OCI-LY7 (cell line): ENCODE data around the gene BCAP29. TPM values are rescaled to one million over a fixed set of nuclear protein-coding genes. Genes with fewer than 3 reads are reported as not detected.

Experiments
- BruUV-seq: library from RNA; stranded (reverse); fragments of 400-500 nt; replicated peaks from 2 replicates; lab custom pipeline; 2021; lab: Mats Ljungman, UMichigan
- CTCF ChIA-PET: fragments of 300-600 bp; sonication (Branson Sonifier 250); formaldehyde crosslinking; loops from one replicate; lab custom pipeline; 2022; ENCODE audit warnings: antibody characterized with exemption; ENCODE audit not compliant: unreplicated experiment; lab: Charles Lee
- POLR2A ChIA-PET: fragments of 300-600 bp; sonication (Branson Sonifier 250); formaldehyde crosslinking; loops from one replicate; lab custom pipeline; 2022; ENCODE audit warnings: antibody characterized with exemption; lab: Charles Lee
- DNase-seq: peaks from one replicate; pipeline ENCODE4 v3.0.0-alpha.2; 2015; ENCODE audit warnings: low spot score
- H2AFZ ChIP-seq: fragments of 200-600 bp; sonication (generic), shearing (Covaris generic); 2 replicates; pipeline ENCODE4 v1.6.1; 2014; ENCODE audit warnings: mild to moderate bottlenecking, antibody characterized with exemption, low read length, moderate library complexity
- H3K27ac ChIP-seq: fragments of 200-600 bp; sonication (generic); 2 replicates; pipeline ENCODE4 v1.5.1; 2014; ENCODE audit warnings: mixed run types, low read depth, mild to moderate bottlenecking, moderate library complexity, low read length, inconsistent platforms; ENCODE audit not compliant: poor library complexity, severe bottlenecking
- H3K36me3 ChIP-seq: fragments of 200-600 bp; sonication (generic); 2 replicates; pipeline ENCODE4 v1.6.1; 2014; ENCODE audit warnings: mild to moderate bottlenecking, antibody characterized with exemption, low read length, moderate library complexity, mixed read lengths; ENCODE audit not compliant: insufficient read depth
- H3K4me1 ChIP-seq: fragments of 200-600 bp; sonication (generic); 2 replicates; pipeline ENCODE4 v1.5.1; 2014; ENCODE audit warnings: mild to moderate bottlenecking, low read length; ENCODE audit not compliant: insufficient read depth, poor library complexity, severe bottlenecking
- H3K4me2 ChIP-seq: fragments of 200-600 bp; sonication (generic); 2 replicates; pipeline ENCODE4 v1.6.1; 2014; ENCODE audit warnings: mild to moderate bottlenecking, low read length
- H3K4me3 ChIP-seq: fragments of 200-600 bp; sonication (generic); 2 replicates; pipeline ENCODE4 v1.5.1; 2014; ENCODE audit warnings: mild to moderate bottlenecking, low read depth, low read length; ENCODE audit not compliant: poor library complexity, severe bottlenecking
- H3K79me2 ChIP-seq: fragments of 200-600 bp; sonication (generic); 2 replicates; pipeline ENCODE4 v1.6.1; 2016; ENCODE audit warnings: low read depth, mild to moderate bottlenecking, low read length, moderate library complexity, mixed read lengths; ENCODE audit not compliant: insufficient read depth
- H3K9me2 ChIP-seq: fragments of 200-600 bp; sonication (generic); 2 replicates; pipeline ENCODE4 v1.6.1; 2016; ENCODE audit warnings: mild to moderate bottlenecking, low read length, mixed read lengths; ENCODE audit not compliant: insufficient read depth
- H3K9me3 ChIP-seq: fragments of 200-600 bp; sonication (generic); 2 replicates; pipeline ENCODE4 v1.6.1; 2014; ENCODE audit warnings: mild to moderate bottlenecking, mixed run types, low read length, mixed read lengths
- H4K20me1 ChIP-seq: fragments of 200-600 bp; sonication (generic); 2 replicates; pipeline ENCODE4 v1.6.1; 2014; ENCODE audit warnings: mild to moderate bottlenecking, antibody characterized with exemption, low read length, moderate library complexity, mixed read lengths; ENCODE audit not compliant: insufficient read depth
- EZH2phosphoT487 ChIP-seq: fragments of 200-600 bp; sonication (generic); IDR thresholded peaks from 2 replicates; pipeline ENCODE4 v1.6.1; 2018; ENCODE audit warnings: low read depth, borderline replicate concordance, mild to moderate bottlenecking, mixed run types, antibody characterized with exemption, low read length, moderate library complexity, mixed read lengths
- intact Hi-C: fragments of 100-400 bp; cut with micrococcal nuclease; formaldehyde crosslinking; loops from one replicate; pipeline ENCODE4 v1.10.0; 2022; ENCODE audit not compliant: unreplicated experiment
- total RNA-seq, 2 experiments: library from RNA; depleted of rRNA in 1 of 2; stranded (reverse); fragments of >200 nt in 1 of 2; shearing (Covaris generic) in 1 of 2; gene quantifications; 2 replicates each; pipeline ENCODE4 v1.2.3, GENCODE V29; 2014 to 2022
- TF ChIP-seq, protein P1 (sequence below): fragments of 200-600 bp; sonication (generic); conservative IDR thresholded peaks from 2 replicates; pipeline ENCODE4 v1.5.1; 2014; ENCODE audit warnings: mild to moderate bottlenecking, antibody characterized with exemption, low read length, moderate library complexity, mixed read lengths

The BCAP29 gene
- total RNA-seq, 2 experiments from 2014 or later = 18.7 to 26.3 TPM

DNA sequence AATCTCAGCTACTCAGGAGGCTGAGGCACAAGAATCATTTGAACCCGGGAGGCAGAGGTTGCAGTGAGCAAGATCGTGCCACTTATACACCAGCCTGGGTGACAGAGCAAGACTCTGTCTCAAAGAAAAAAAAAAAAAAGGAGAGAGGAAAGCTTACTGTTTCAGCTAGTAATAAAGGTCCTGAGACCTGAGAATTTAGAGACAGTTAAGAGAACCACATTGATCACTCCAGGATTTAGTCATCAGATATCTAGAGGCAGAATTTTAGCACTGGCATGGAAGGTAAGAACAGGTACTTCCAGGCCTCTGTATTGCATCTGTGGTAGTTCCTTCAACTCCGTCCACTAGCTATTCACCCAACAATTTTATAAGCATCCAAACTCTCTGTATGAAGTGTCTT, 24.2 kb upstream of the BCAP29 start:
- H3K36me3 ChIP-seq = peaks cover 68% of the 10 kb centered on the region
- H3K79me2 ChIP-seq = peaks cover 22% of the 10 kb centered on the region
- DNase-seq = no peak
- no peak for TF ChIP-seq EZH2phosphoT487
- TF ChIP-seq, protein P1, sequence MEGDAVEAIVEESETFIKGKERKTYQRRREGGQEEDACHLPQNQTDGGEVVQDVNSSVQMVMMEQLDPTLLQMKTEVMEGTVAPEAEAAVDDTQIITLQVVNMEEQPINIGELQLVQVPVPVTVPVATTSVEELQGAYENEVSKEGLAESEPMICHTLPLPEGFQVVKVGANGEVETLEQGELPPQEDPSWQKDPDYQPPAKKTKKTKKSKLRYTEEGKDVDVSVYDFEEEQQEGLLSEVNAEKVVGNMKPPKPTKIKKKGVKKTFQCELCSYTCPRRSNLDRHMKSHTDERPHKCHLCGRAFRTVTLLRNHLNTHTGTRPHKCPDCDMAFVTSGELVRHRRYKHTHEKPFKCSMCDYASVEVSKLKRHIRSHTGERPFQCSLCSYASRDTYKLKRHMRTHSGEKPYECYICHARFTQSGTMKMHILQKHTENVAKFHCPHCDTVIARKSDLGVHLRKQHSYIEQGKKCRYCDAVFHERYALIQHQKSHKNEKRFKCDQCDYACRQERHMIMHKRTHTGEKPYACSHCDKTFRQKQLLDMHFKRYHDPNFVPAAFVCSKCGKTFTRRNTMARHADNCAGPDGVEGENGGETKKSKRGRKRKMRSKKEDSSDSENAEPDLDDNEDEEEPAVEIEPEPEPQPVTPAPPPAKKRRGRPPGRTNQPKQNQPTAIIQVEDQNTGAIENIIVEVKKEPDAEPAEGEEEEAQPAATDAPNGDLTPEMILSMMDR = no peak
- H3K9me2 ChIP-seq = no peaks in the 10 kb centered on the region
- H4K20me1 ChIP-seq = no peaks in the 10 kb centered on the region; the same call in 1 of the 2 replicates
- peaks cover 20% of the 10 kb centered on the region for H3K4me1 ChIP-seq
- no peaks in the 10 kb centered on the region for H3K9me3 ChIP-seq
- CTCF ChIA-PET = no interaction called here
- intact Hi-C loops = no loop called here
- H2AFZ ChIP-seq = no peak overlapping the region
- H3K27ac ChIP-seq = no peak overlapping the region
- no TSS peak for BruUV-seq
- POLR2A ChIA-PET = interaction anchor here (0.6 to 0.8 kb wide), 2 partner anchors 16 to 326 kb away, joined by 3 to 4 read pairs; no protein-coding TSS in a partner anchor
- H3K4me3 ChIP-seq = no peak overlapping the region
- H3K4me2 ChIP-seq = no peak overlapping the region

DNA sequence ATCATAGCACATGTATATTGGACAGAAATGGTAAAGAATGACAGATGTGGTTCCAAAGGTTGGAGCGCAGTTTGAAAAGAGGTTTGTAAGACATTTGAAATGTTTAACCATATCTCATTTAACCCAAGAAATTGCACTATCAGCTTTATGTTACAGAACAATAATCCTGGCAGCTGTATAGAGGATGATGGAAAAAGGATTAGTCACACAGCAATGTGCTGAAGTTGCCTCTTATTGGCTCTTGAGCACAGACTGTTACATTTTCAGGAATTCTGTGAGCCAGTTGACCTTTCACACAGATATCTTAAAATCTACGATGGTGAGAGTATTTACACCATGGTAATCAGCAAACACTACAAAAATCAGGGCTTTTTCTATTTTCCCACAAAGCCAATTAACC, 20.2 kb upstream of the BCAP29 start:
- BruUV-seq = no TSS peak
- no peak overlapping the region for H3K27ac ChIP-seq

More for the DNA sequence above, 20.2 kb upstream of the BCAP29 start:
- Histone ChIP-seq H3K9me2 (no peaks in the 10 kb centered on the region), H3K4me1 (peaks cover 44% of the 10 kb centered on the region), H3K4me3 (no peak overlapping the region), H3K79me2 (peaks cover 54% of the 10 kb centered on the region), H3K36me3 (peaks cover 34% of the 10 kb centered on the region), H4K20me1 (peaks cover 7% of the 10 kb centered on the region; the same call in 1 of the 2 replicates), H3K4me2 (peak overlapping the region; percentile 86), H2AFZ (no peak overlapping the region), H3K9me3 (no peaks in the 10 kb centered on the region)
- no peak for DNase-seq
- TF ChIP-seq EZH2phosphoT487 = no peak
- TF ChIP-seq, protein P1 = no peak
- intact Hi-C loops = loop anchor here (5.0 kb wide), 1 partner anchor 693 kb away; the partner anchor contains the start of gene PIK3CG
- CTCF ChIA-PET = no interaction called here
- POLR2A ChIA-PET = interaction anchor here (0.6 kb wide), 1 partner anchor 1016 kb away, joined by 3 read pairs; no protein-coding TSS in a partner anchor
